Hypothalamus (tissue), 51 donors: ENCODE measurements around the gene RAC3.

Experiments used
- DNase-seq, 51 donors: peaks; one replicate each; lab custom pipeline; 2025; lab: John Stamatoyannopoulos, UW

The RAC3 gene

GRCh38 chr17:82031303-82031884 lies at the start of gene RAC3:
Gene RAC3, plus strand, starts transcription at chr17:82031678. Its CDS starts 84 bp downstream, at chr17:82031762.
- DNase-seq, result peak in 2 of 51 donors; percentile 23 to 43

DNA sequence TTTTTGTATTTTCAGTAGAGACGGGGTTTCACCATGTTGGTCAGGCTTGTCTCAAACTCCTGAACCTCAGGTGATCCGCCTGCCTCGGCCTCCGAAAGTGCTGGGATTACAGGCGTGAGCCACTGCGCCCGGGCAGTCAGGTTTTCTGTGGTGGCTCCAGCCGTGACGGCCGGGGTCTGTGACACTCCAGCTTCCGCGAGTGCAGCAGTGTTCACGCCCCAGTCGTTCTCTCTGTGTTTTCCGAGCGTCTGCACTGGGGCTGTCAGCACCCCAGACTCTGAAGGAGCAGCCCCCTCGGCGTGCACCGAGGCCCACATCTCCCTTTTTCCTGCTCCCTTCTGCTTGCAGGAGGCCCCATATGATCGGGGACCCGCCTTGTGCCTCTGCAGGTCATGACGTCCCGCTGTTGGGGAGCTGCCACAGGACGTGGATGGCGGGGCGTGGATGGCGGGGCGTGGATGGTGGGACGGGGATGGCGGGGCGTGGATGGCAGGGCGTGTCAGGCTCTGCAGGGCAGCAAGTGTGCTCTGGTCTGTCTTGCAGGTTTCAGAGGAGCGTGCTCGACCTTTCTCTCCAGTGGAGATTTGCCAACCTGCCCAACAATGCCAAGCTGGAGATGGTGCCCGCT lies 48.4 kb upstream of the RAC3 start:
- no peak for DNase-seq

GRCh38 chr17:81983639-81984373 lies 47.7 kb upstream of the RAC3 start:
- DNase-seq, result no peak

DNA sequence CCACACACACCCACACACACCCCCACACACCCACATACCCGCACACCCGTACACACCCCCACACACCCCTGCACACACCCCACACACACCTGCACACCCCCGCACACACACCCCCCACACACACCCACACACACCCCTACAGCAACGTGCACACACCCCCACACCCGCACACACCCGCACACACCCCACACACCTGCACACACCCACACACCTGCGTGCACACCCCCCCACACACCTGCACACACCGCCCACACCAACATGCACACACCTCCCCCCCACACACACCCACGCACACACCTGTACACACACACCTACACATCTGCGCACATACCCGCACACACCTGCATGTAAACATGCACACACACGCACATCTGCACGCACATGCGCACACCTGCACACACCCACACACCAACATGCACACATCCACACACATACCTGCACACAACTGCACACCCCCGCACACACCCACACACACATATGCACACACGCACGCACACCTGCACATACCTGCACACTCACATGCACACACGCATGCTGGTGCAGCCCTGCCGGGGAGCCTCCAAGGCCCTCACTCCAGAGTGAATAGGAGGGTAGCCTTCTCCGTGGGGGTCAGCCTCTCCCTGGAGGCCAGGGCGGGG lies 46.6 kb upstream of the RAC3 start:
- DNase-seq, result no peak

GRCh38 chr17:81986606-81987005 lies 44.9 kb upstream of the RAC3 start:
- no peak for DNase-seq

GRCh38 chr17:81987161-81987770 lies 44.2 kb upstream of the RAC3 start:
- DNase-seq, result no peak

DNA sequence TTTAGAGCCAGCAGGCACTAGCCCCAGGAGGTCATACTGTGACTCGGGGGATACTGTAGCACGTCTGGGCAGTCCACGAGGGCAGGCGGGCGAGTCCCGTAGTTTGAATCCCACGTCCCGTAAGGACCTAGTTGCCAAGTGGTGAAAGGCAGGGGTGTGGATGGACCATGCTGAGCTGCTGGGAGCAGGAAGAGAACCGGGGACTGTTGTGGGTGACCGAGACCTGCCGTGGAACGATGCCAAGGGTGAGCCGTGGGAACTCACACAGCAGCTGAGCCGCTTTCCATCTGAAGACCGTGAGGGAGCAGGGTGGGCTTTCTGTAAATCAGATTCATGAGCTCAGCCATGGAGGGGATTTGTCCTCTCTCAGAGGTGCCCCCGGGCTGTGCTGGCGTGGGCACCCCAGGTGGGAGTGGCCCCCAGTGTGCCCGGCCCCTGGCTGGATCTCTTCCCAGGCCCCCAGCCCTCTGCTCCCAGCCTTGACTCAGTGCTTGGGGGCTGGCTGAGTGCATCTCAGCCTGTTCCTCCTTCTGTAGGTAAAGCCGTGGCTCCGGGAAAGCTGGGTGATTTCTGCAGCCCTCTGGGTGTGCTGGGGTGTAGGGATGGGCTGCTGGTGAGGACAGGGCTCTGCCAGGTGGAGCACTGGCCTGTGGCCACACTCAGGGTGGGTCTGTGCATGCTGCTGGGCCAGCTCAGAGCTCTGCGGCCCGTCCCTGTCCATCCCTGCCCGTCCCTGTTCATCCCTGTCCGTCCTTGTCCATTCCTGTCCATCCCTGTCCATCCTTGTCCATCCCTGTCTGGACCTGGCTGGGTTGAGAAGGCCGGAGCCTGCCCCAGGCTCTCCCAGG lies 40.4 kb upstream of the RAC3 start:
- DNase-seq, result no peak

- DNase-seq, result peak in 41 of 51 donors; percentile 16 to 85 (median 64)
Measured at GRCh38 chr17:81991684-81992305, 39.7 kb upstream of the RAC3 start.

- DNase-seq, result no peak
Measured at GRCh38 chr17:81992306-81993102, 39.0 kb upstream of the RAC3 start.

- no peak for DNase-seq
Measured at GRCh38 chr17:81993729-81994592, 37.5 kb upstream of the RAC3 start.

GRCh38 chr17:81994593-81995462 lies 36.6 kb upstream of the RAC3 start:
- DNase-seq, result peak in 3 of 51 donors; percentile 4 to 23 (median 8)

DNA sequence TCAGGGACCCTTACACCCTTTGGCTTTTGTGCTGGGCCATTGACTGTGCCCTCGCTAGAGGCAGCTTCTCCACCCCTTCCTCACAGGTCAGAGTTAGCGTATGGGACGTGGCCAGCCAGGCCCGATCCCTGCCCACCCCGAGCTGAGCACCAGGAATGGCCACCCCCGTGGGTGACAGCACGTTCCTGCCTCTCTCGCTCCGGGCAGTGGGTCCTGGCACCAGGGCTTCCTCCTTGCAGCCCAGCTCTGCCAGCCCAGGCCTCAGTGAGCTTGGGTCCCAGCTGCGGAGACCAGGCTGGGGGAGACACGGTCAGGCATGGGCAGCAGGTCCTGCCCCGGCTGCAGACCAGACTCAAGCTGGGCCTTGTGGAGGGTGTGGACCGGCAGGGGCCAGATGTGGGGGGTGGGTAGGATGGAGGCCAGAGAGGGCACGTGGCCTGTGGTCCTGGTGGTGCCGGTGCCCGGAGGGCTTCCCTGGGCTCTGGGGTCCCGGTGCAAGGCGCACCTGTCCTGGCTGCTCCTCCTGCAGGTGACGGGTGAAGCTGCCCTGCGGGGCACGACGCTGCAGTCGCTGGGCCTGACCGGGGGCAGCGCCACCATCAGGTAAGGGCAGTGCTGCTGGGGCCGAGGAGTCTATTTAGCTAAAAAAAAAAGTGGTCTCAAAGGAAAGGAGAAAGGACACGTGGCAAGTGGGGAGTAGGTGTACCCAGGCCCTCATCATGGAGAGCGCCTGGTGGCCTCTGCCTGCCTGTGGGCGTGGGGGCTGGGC lies 35.8 kb upstream of the RAC3 start:
- no peak for DNase-seq

DNA sequence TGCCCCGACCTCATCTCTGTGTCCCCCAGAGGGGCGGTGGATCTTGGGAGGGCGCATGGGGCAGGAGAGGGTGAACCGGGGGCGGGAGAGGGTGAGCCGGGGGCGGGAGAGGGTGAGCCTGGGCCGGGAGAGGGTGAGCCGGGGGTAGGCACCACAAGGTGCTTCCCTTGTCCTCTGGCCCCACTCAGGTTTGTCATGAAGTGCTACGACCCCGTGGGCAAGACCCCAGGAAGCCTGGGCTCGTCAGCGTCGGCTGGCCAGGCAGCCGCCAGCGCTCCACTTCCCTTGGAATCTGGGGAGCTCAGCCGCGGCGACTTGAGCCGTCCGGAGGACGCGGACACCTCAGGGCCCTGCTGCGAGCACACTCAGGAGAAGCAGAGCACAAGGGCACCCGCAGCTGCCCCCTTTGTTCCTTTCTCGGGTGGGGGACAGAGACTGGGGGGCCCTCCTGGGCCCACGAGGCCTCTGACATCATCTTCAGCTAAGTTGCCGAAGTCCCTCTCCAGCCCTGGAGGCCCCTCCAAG lies 35.2 kb upstream of the RAC3 start:
- no peak for DNase-seq

DNA sequence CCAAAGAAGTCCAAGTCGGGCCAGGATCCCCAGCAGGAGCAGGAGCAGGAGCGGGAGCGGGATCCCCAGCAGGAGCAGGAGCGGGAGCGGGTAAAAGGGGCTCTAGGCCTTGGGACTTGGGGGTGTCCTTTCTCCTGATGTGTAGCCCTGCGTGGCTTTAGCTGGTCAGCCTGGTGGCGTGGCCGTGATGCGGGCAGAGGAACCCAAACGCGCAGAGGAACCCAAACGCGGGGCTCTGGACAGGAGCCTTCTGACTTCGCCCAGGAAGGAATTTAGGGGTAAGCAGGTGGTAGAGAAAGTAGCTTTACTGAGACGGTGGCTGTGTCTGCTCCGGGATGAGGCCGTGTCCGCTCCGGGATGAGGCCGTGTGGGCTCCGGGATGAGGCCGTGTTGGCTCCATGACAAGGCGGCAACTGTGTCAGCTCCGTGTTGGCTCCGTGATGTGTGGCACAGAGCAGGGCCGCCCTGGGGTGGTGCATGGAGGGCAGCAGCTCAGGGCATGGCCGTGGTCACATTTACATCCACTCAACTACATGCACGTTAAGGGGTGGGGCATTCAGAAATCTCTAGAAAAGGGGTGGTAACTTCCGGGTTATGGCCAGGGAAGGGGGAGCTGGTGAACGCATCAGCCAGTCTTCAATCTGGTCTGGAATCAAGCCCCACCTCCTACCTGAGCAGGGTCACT lies 34.6 kb upstream of the RAC3 start:
- no peak for DNase-seq

DNA sequence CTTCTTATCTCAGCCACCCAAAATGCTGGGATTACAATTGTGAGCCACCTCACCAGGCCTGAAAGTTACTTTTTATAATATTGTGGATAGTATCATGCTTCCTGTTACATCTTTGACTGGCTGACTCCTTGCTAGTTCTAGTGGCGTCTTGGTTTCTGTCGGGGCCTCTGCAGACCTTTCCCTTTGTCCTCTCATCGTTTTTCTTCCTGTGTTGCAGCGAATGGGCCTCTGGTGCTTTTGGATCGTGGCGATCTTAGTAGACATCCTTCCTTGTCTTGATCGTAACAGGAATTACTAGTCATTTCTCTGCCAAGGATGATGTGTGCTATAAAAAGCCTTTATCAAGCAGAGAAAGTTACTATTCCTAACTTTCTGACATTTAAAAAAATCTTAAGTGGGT lies 33.3 kb upstream of the RAC3 start:
- no peak for DNase-seq
